IPS DF 6.9 (cell line): ENCODE measurements around the gene AMFR.

Experiments used
- DNase-seq: peaks from one replicate; pipeline ENCODE4 v3.0.0-alpha.2; 2013; ENCODE audit warnings: low read depth, low spot score
- H3K27ac ChIP-seq: one replicate; pipeline ENCODE4 v1.5.1; 2013; ENCODE audit warnings: low read length, control low read depth
- H3K27me3 ChIP-seq: 2 replicates; pipeline ENCODE4 v1.6.1; 2013; ENCODE audit warnings: mild to moderate bottlenecking, low read length; ENCODE audit not compliant: control insufficient read depth, insufficient read depth
- H3K36me3 ChIP-seq: 2 replicates; pipeline ENCODE4 v1.6.1; 2013; ENCODE audit warnings: low read length; ENCODE audit not compliant: control insufficient read depth, insufficient read depth
- H3K4me1 ChIP-seq: 2 replicates; pipeline ENCODE4 v1.6.1; 2013; ENCODE audit warnings: low read length; ENCODE audit not compliant: control insufficient read depth, insufficient read depth
- H3K4me3 ChIP-seq: 2 replicates; pipeline ENCODE4 v1.5.1; 2013; ENCODE audit warnings: mild to moderate bottlenecking, low read length
- H3K9me3 ChIP-seq: 2 replicates; pipeline ENCODE4 v1.6.1; 2013; ENCODE audit warnings: low read length, inconsistent platforms; ENCODE audit not compliant: control insufficient read depth, insufficient read depth
- WGBS: extraction: QIAGEN DNeasy Blood & Tissue Kit; methylation state at CpG from one replicate; pipeline ENCODE4 v1.1.7; 2013; ENCODE audit warnings: mixed read lengths, missing lambda C conversion rate; ENCODE audit not compliant: insufficient read length, insufficient coverage; 5-methylcytosine and 5-hydroxymethylcytosine counted together

Gene AMFR

GRCh38 chr16:56424791-56425438, 430 bp downstream of the AMFR start:
- DNase-seq, result no peak
- WGBS, result no CpG with 5 or more reads among the region's 79 CpGs
- Histone ChIP-seq H3K9me3 (no peaks in the 10 kb centered on the region), H3K36me3 (no peaks in the 10 kb centered on the region), H3K27me3 (no peaks in the 10 kb centered on the region; the same call in 1 of the 2 replicates), H3K4me1 (no peaks in the 10 kb centered on the region), H3K4me3 (peak overlapping the region; percentile 91), H3K27ac (no peak overlapping the region)

DNA sequence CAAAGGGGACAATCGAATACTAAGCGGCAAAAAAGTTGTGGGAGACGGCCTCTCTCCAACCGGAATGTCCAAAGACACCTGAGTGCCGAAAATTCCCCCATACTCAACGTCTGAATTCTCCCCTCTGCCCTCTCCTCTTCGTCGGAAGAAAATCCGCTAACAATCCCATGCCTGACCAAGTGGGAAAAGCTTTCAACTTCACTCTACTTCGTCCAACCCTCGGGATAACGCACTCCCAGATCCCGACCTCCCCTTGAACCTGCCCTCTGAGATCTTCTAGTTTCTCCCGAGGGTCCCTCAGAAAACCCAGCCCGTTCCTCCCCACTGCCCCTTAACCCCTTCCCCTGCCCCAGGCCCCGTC, 961 bp downstream of the AMFR start:
- H3K36me3 ChIP-seq, result no peaks in the 10 kb centered on the region
- peak overlapping the region; percentile 91; the same call in 1 of the 2 replicates for H3K4me3 ChIP-seq
- DNase-seq, result no peak
- H3K9me3 ChIP-seq, result no peaks in the 10 kb centered on the region
- no CpG with 5 or more reads among the region's 16 CpGs for WGBS
- H3K27ac ChIP-seq, result no peak overlapping the region
- no peaks in the 10 kb centered on the region for H3K4me1 ChIP-seq
- no peaks in the 10 kb centered on the region; the same call in 1 of the 2 replicates for H3K27me3 ChIP-seq

- no peak for DNase-seq
- Histone ChIP-seq H3K9me3 (no peaks in the 10 kb centered on the region), H3K4me1 (no peaks in the 10 kb centered on the region), H3K27me3 (no peaks in the 10 kb centered on the region; the same call in 1 of the 2 replicates), H3K4me3 (peak overlapping the region; percentile 91; the same call in 1 of the 2 replicates), H3K36me3 (no peaks in the 10 kb centered on the region), H3K27ac (no peak overlapping the region)
- no CpG with 5 or more reads among the region's 7 CpGs for WGBS
These were observed 1.6 kb downstream of the AMFR start for GRCh38 chr16:56423584-56424403.

DNA sequence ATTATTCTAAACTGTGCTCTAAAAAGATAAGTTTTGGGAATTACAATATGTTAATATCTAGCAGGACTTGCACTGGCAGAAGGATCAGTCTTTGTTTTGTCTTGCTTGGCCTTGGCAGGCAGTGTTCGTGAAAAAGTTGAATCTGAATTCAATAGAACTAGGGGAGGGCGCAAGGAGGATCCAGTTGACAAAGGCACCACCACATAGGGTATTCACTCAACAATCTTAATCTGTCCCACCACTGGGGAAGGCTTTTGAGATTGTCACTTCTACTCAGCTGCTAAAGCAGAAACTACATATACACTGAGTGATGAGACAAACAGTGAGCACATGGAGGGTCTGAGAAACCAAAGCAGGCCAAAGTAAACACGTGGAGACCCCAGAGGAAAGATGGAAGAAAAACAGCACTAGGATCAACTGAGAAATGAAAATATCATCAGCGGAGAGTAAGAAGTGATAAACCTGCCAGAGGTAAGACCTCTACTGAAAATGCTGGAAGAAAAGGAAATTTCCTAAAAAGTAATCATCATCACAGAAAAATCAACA, 2.4 kb downstream of the AMFR start:
- WGBS, result no CpG with 5 or more reads among the region's 4 CpGs
- Histone ChIP-seq H3K9me3 (no peaks in the 10 kb centered on the region), H3K27ac (no peak overlapping the region), H3K36me3 (no peaks in the 10 kb centered on the region), H3K27me3 (no peaks in the 10 kb centered on the region; the same call in 1 of the 2 replicates), H3K4me3 (no peak overlapping the region), H3K4me1 (no peaks in the 10 kb centered on the region)
- no peak for DNase-seq

DNA sequence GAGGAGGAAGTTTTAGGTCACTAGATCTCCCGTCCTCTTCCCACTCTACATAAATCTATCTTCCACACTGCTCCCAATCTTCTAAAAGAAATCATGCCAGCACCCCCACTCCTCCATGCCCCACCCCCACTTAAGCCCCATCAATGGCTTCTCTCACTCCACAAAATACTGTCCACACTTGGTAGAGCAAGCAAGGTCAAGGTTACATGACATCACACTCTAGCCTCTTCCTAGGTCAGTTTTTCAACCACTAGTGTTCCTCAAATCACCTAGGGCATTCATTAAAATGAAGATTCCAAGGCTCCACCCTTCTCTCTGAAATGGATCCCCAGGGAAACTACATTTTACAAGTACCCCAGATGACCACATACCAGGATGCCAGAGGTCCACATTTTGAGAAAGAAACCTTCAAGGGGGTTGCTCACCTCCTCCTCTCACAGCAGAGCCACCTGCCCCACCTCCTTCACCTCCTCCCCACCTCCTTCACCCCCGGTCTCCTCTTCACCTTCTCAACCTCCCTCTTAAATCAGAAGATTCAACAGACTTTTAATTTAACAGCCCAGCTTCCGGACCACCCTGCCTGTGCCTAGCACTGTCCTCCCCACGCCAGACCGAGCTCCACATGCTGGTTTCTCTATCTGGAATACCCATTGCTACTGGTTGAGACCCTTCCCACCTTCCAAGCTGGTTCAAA, 3.2 kb downstream of the AMFR start:
- Histone ChIP-seq H3K27me3 (no peaks in the 10 kb centered on the region; the same call in 1 of the 2 replicates), H3K36me3 (no peaks in the 10 kb centered on the region), H3K4me1 (no peaks in the 10 kb centered on the region), H3K9me3 (no peaks in the 10 kb centered on the region), H3K4me3 (no peak overlapping the region), H3K27ac (no peak overlapping the region)
- no peak for DNase-seq
- 100% methylated on average over 1 of the region's 5 CpGs for WGBS

- Histone ChIP-seq H3K4me3 (no peak overlapping the region), H3K27ac (no peak overlapping the region), H3K9me3 (no peaks in the 10 kb centered on the region), H3K4me1 (no peaks in the 10 kb centered on the region), H3K36me3 (no peaks in the 10 kb centered on the region), H3K27me3 (no peaks in the 10 kb centered on the region; the same call in 1 of the 2 replicates)
- DNase-seq, result no peak
- WGBS, result no CpG with 5 or more reads among the region's 2 CpGs
These were observed 4.0 kb downstream of the AMFR start for GRCh38 chr16:56421313-56421712.

GRCh38 chr16:56420613-56421012, 4.7 kb downstream of the AMFR start:
- Histone ChIP-seq H3K4me1 (no peaks in the 10 kb centered on the region), H3K27ac (no peak overlapping the region), H3K4me3 (no peak overlapping the region)

GRCh38 chr16:56419740-56420548, 5.4 kb downstream of the AMFR start:
- H3K4me1 ChIP-seq, result no peaks in the 10 kb centered on the region
- WGBS, result no CpG with 5 or more reads among the region's 8 CpGs
- no peak for DNase-seq
- H3K4me3 ChIP-seq, result no peak overlapping the region
- no peaks in the 10 kb centered on the region for H3K9me3 ChIP-seq
- H3K27me3 ChIP-seq, result no peaks in the 10 kb centered on the region; the same call in 1 of the 2 replicates
- H3K27ac ChIP-seq, result no peak overlapping the region
- H3K36me3 ChIP-seq, result no peaks in the 10 kb centered on the region

More at GRCh38 chr16:56420613-56421012, 4.7 kb downstream of the AMFR start:
- H3K9me3 ChIP-seq, result no peaks in the 10 kb centered on the region
- no peak for DNase-seq
- no peaks in the 10 kb centered on the region for H3K36me3 ChIP-seq
- no peaks in the 10 kb centered on the region; the same call in 1 of the 2 replicates for H3K27me3 ChIP-seq

GRCh38 chr16:56417138-56417537, 8.2 kb downstream of the AMFR start:
- Histone ChIP-seq H3K27ac (no peak overlapping the region), H3K4me3 (no peak overlapping the region), H3K9me3 (no peaks in the 10 kb centered on the region), H3K27me3 (no peaks in the 10 kb centered on the region), H3K36me3 (no peaks in the 10 kb centered on the region), H3K4me1 (no peaks in the 10 kb centered on the region)
- no CpG with 5 or more reads among the region's 4 CpGs for WGBS
- DNase-seq, result no peak
